Measurements from ENCODE around the gene GRXCR2.
"Not testable (repeated sequence)": the region's sequence is repeated elsewhere in the genome, so short reads cannot be mapped to it uniquely, and the experiment has no call there.

Gene GRXCR2

GRCh38 chr5:145846081-145846480 lies 26.7 kb downstream of the GRXCR2 start:
- Histone ChIP-seq H3K9me3 (ENCODE audit: severe bottlenecking) (no peaks in the 10 kb centered on the region), H3K36me3 (no peaks in the 10 kb centered on the region), H3K4me3 (ENCODE audit: low read depth, low read length) (no peak overlapping the region), H3K27me3 (ENCODE audit: insufficient read depth, low read depth, severe bottlenecking) (no peaks in the 10 kb centered on the region), H3K27ac (no peak overlapping the region)
- no peak for DNase-seq
- no peak for TF ChIP-seq CTCF (IDR thresholded peaks at IDR 0.05; ENCODE audit: low read depth, low read length)

- Histone ChIP-seq H3K27ac (no peak overlapping the region), H3K9me3 (ENCODE audit: severe bottlenecking) (no peaks in the 10 kb centered on the region), H3K36me3 (no peaks in the 10 kb centered on the region), H3K27me3 (ENCODE audit: insufficient read depth, low read depth, severe bottlenecking) (no peaks in the 10 kb centered on the region), H3K4me3 (ENCODE audit: low read depth, low read length) (no peak overlapping the region)
- no peak for DNase-seq
- TF ChIP-seq CTCF (IDR thresholded peaks at IDR 0.05; ENCODE audit: low read depth, low read length): no peak
These were observed 31.5 kb downstream of the GRXCR2 start for GRCh38 chr5:145841299-145841698.

DNA sequence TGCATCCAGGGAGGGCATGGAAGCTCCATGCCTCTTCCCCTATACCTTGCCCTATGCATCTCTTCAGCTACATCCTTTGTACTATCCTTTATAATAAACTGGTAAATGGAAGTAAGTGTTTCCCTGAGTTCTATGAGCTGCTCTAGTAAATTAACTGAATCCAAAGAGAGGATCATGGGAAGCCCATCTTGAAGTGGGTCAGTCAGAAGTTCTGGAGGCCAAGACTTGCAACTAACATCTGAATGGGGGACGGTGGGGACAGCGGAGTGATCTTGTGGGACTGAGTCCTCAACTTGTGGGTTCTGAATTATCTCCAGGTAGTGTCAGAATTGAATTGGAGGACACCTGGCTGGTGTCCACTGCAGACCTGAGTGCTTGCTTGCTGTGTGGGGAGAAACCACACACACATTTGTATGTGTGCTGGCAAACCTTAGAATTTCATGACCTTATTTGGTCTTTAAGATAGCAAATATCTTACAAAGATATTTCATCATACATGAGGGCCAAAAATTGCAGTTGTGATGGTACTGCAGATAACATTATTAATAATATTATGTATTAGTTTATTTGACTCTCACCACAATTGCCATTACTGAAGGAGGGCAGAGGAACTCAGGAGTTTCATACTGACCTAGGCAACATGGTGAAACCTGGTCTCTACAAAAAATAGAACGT lies 32.2 kb downstream of the GRXCR2 start:
- Histone ChIP-seq H3K36me3 (no peaks in the 10 kb centered on the region), H3K4me3 (ENCODE audit: low read depth, low read length) (no peak overlapping the region), H3K27me3 (ENCODE audit: insufficient read depth, low read depth, severe bottlenecking) (no peaks in the 10 kb centered on the region), H3K9me3 (ENCODE audit: severe bottlenecking) (no peaks in the 10 kb centered on the region), H3K27ac (no peak overlapping the region)
- no peak for TF ChIP-seq CTCF (IDR thresholded peaks at IDR 0.05; ENCODE audit: low read depth, low read length)
- no peak for DNase-seq

- TF ChIP-seq CTCF (IDR thresholded peaks at IDR 0.05; ENCODE audit: low read depth, low read length): no peak
- Histone ChIP-seq H3K4me3 (ENCODE audit: low read depth, low read length) (peak overlapping the region; percentile 8), H3K27me3 (ENCODE audit: insufficient read depth, low read depth, severe bottlenecking) (no peaks in the 10 kb centered on the region), H3K36me3 (no peaks in the 10 kb centered on the region), H3K27ac (peak overlapping the region; percentile 75), H3K9me3 (ENCODE audit: severe bottlenecking) (no peaks in the 10 kb centered on the region)
- peak; percentile 95 for DNase-seq
These were observed 34.5 kb downstream of the GRXCR2 start for GRCh38 chr5:145838276-145838675.

- Histone ChIP-seq H3K4me3 (ENCODE audit: low read depth, low read length) (peak overlapping the region; percentile 66), H3K27ac (peak overlapping the region; percentile 81)
These were observed 36.6 kb downstream of the GRXCR2 start for GRCh38 chr5:145836241-145836640.

DNA sequence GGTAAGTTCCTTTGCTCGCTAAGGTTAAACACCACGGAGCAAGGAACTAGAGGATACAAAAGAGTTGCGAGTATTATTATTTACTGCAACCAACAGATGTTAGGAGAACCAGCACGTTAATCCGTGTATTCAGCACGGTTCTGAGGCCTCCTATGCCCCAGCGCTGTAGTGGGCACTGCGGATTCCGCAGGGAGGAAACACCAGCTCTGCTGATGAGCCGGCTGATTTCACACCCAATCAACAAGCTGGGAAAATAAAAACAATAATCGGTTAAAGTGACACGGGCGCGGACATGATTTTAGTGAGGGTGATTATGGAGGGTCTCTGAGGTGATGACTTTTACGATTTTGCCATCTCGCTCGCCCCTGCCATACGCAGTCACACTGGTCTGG lies 37.0 kb downstream of the GRXCR2 start:
- Histone ChIP-seq H3K27me3 (ENCODE audit: insufficient read depth, low read depth, severe bottlenecking) (no peaks in the 10 kb centered on the region), H3K27ac (peak overlapping the region; percentile 81), H3K4me3 (ENCODE audit: low read depth, low read length) (peak overlapping the region; percentile 66), H3K36me3 (no peaks in the 10 kb centered on the region), H3K9me3 (ENCODE audit: severe bottlenecking) (no peaks in the 10 kb centered on the region)
- no peak for TF ChIP-seq CTCF (IDR thresholded peaks at IDR 0.05; ENCODE audit: low read depth, low read length)
- DNase-seq: no peak

More at GRCh38 chr5:145836241-145836640, 36.6 kb downstream of the GRXCR2 start:
- not testable (repeated sequence) for H3K36me3 ChIP-seq; DNase-seq; H3K27me3 ChIP-seq (ENCODE audit: insufficient read depth, low read depth, severe bottlenecking); H3K9me3 ChIP-seq (ENCODE audit: severe bottlenecking)
